Hematopoietic multipotent progenitor cell treated with erythropoietin and hydrocortisone succinate and interleukin-3 and kit ligand, for 6 days (in vitro differentiated cells): ENCODE results near the gene GRK4.
"Not testable (repeated sequence)": the region's sequence is repeated elsewhere in the genome, so short reads cannot be mapped to it uniquely, and the experiment has no call there.

Experiments used
- DNase-seq: peaks from one replicate; pipeline ENCODE4 v3.0.0-alpha.2; 2015

GRK4 gene

GRCh38 chr4:2962614-2963174, 677 bp upstream of the GRK4 start:
- peak; percentile 74 for DNase-seq

- DNase-seq = peak; percentile 32
Observed at GRCh38 chr4:2963966-2964471, 648 bp downstream of the GRK4 start.

GRCh38 chr4:2964706-2965258, 1.4 kb downstream of the GRK4 start:
- peak; percentile 46 for DNase-seq

GRCh38 chr4:2965262-2965661, 1.9 kb downstream of the GRK4 start:
- no peak for DNase-seq

GRCh38 chr4:2968381-2968780, 5.0 kb downstream of the GRK4 start:
- no peak for DNase-seq

- DNase-seq = no peak
Observed at GRCh38 chr4:2971275-2971674, 7.9 kb downstream of the GRK4 start.

GRCh38 chr4:2977211-2978088, 14.1 kb downstream of the GRK4 start:
- DNase-seq = no peak

GRCh38 chr4:2981256-2981819, 18.0 kb downstream of the GRK4 start:
- no peak for DNase-seq

GRCh38 chr4:2982012-2982411, 18.6 kb downstream of the GRK4 start:
- no peak for DNase-seq

GRCh38 chr4:2983715-2984114, 20.3 kb downstream of the GRK4 start:
- DNase-seq = not testable (repeated sequence)

- no peak for DNase-seq
Observed at GRCh38 chr4:2991243-2991642, 27.9 kb downstream of the GRK4 start.

- DNase-seq = no peak
Observed at GRCh38 chr4:2994917-2995316, 31.5 kb downstream of the GRK4 start.

GRCh38 chr4:2995546-2996265, 32.3 kb downstream of the GRK4 start:
- DNase-seq = peak; percentile 45

GRCh38 chr4:2996415-2996814, 33.0 kb downstream of the GRK4 start:
- DNase-seq = no peak

GRCh38 chr4:3007724-3008123, 44.4 kb downstream of the GRK4 start:
- no peak for DNase-seq

GRCh38 chr4:3009422-3009821, 46.1 kb downstream of the GRK4 start:
- DNase-seq = peak; percentile 42

- no peak for DNase-seq
Observed at GRCh38 chr4:3010577-3010976, 47.2 kb downstream of the GRK4 start.

- no peak for DNase-seq
Observed at GRCh38 chr4:3010998-3011397, 47.6 kb downstream of the GRK4 start.

GRCh38 chr4:3011456-3012220, 48.3 kb downstream of the GRK4 start:
- DNase-seq = no peak

- DNase-seq = no peak
Observed at GRCh38 chr4:3013323-3013722, 50.0 kb downstream of the GRK4 start.

GRCh38 chr4:3013839-3014350, 50.5 kb downstream of the GRK4 start:
- peak; percentile 67 for DNase-seq

GRCh38 chr4:3016961-3017360, 53.6 kb downstream of the GRK4 start:
- no peak for DNase-seq
